K562 (cell line): Measurements from ENCODE around the gene FBXW10B.

Experiments used
- CBX2 ChIP-seq: fragments of 200-600 bp; sonication (generic); IDR thresholded peaks from one replicate; pipeline ENCODE4 v1.6.1; 2012; ENCODE audit warnings: mild to moderate bottlenecking, low read length, inconsistent platforms; ENCODE audit not compliant: insufficient read depth, poor library complexity, severe bottlenecking
- EZH2 ChIP-seq: IDR thresholded peaks from 2 replicates; pipeline ENCODE4 v1.6.1; 2012; ENCODE audit warnings: low read depth, mild to moderate bottlenecking, inconsistent platforms, low read length, borderline replicate concordance
- POLR2AphosphoS2 ChIP-seq: IDR thresholded peaks from 2 replicates; pipeline ENCODE4 v1.6.1; 2012; ENCODE audit warnings: low read length, improper control_type of control experiment
- POLR2AphosphoS5 ChIP-seq: IDR thresholded peaks from 2 replicates; pipeline ENCODE4 v1.6.1; 2011; ENCODE audit warnings: mild to moderate bottlenecking, low read depth, low read length, moderate library complexity; ENCODE audit not compliant: control insufficient read depth, insufficient read depth
- SMARCC2 ChIP-seq: fragments of 450-650 bp; IDR thresholded peaks from 2 replicates; pipeline ENCODE4 v1.6.1; 2017; ENCODE audit warnings: antibody characterized with exemption, moderate library complexity, mild to moderate bottlenecking, low read depth
- SP1 ChIP-seq: sonication (generic); formaldehyde crosslinking; IDR thresholded peaks from 2 replicates; pipeline ENCODE4 v1.8.1; 2022; ENCODE audit warnings: mild to moderate bottlenecking, missing genetic modification reagents
- ZNF12 ChIP-seq: sonication (generic); formaldehyde crosslinking; IDR thresholded peaks from 2 replicates; pipeline ENCODE4 v1.4.0; 2020; ENCODE audit warnings: mild to moderate bottlenecking, missing genetic modification reagents
- ZNF384 ChIP-seq: IDR thresholded peaks from 2 replicates; pipeline ENCODE4 v1.6.1; 2012; ENCODE audit warnings: low read depth, low read length, improper control_type of control experiment
- ZZZ3 ChIP-seq: fragments of 450-650 bp; IDR thresholded peaks from 2 replicates; pipeline ENCODE4 v1.6.1; 2016; ENCODE audit warnings: antibody characterized with exemption, mild to moderate bottlenecking, moderate library complexity
- TF ChIP-seq, protein P1 (sequence below), 3 experiments: IDR thresholded peaks in 2 of 3; conservative IDR thresholded peaks in 1 of 3; 2 replicates each; pipeline ENCODE4 v1.5.1; 2011 to 2012; ENCODE audit warnings: low read length in 3 of 3, mild to moderate bottlenecking in 3 of 3, control low read depth in 2 of 3, improper control_type of control experiment in 1 of 3, inconsistent platforms in 1 of 3, low read depth in 1 of 3, mixed read lengths in 1 of 3, moderate library complexity in 1 of 3; ENCODE audit not compliant: insufficient read depth in 2 of 3
- TF ChIP-seq, protein P2 (sequence below): fragments of 250-450 bp; sonication (Bioruptor Pico); IDR thresholded peaks from 2 replicates; pipeline ENCODE4 v1.8.0; 2022; ENCODE audit warnings: moderate library complexity, mild to moderate bottlenecking, inconsistent platforms

DNA sequence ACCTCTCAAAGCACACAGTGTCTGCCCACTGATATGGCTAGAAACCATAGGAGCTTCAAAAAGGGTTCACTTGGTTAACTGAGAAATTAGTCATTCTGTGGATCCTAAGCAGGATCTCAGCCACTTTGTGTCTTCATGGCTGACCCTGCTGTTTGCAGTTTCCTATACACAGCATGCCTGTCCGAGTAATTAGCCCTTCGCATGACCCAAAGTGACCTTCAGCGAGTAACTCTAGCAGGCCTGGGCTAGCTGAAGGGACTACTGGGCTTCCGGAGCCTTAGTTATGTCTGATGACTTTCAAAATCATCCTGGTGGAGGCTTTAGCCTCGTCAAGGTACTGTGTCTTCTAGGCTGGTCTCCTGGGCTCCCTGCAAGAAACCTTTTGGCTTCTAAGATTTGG is 28.9 kb upstream of the FBXW10B start:
- TF ChIP-seq EZH2: no peak
- no peak for TF ChIP-seq SMARCC2
- TF ChIP-seq, protein P1, sequence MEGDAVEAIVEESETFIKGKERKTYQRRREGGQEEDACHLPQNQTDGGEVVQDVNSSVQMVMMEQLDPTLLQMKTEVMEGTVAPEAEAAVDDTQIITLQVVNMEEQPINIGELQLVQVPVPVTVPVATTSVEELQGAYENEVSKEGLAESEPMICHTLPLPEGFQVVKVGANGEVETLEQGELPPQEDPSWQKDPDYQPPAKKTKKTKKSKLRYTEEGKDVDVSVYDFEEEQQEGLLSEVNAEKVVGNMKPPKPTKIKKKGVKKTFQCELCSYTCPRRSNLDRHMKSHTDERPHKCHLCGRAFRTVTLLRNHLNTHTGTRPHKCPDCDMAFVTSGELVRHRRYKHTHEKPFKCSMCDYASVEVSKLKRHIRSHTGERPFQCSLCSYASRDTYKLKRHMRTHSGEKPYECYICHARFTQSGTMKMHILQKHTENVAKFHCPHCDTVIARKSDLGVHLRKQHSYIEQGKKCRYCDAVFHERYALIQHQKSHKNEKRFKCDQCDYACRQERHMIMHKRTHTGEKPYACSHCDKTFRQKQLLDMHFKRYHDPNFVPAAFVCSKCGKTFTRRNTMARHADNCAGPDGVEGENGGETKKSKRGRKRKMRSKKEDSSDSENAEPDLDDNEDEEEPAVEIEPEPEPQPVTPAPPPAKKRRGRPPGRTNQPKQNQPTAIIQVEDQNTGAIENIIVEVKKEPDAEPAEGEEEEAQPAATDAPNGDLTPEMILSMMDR (IDR thresholded peaks at IDR 0.05 in 2 of 3, conservative IDR thresholded peaks at IDR 0.05 in 1 of 3; ENCODE audit: insufficient read depth in 2 of 3, low read depth in 1 of 3, low read length in 3 of 3): no peak
- TF ChIP-seq SP1 (CRISPR knock-in tag): no peak
- TF ChIP-seq, protein P2, sequence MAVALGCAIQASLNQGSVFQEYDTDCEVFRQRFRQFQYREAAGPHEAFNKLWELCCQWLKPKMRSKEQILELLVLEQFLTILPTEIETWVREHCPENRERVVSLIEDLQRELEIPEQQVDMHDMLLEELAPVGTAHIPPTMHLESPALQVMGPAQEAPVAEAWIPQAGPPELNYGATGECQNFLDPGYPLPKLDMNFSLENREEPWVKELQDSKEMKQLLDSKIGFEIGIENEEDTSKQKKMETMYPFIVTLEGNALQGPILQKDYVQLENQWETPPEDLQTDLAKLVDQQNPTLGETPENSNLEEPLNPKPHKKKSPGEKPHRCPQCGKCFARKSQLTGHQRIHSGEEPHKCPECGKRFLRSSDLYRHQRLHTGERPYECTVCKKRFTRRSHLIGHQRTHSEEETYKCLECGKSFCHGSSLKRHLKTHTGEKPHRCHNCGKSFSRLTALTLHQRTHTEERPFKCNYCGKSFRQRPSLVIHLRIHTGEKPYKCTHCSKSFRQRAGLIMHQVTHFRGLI (CRISPR knock-in tag): no peak
- no peak for TF ChIP-seq POLR2AphosphoS5
- TF ChIP-seq CBX2: no peak
- no peak for TF ChIP-seq POLR2AphosphoS2
- TF ChIP-seq ZNF384: no peak
- TF ChIP-seq ZNF12: no peak
- no peak for TF ChIP-seq ZZZ3
